Muscle of leg (tissue), 11 donors: Measurements from ENCODE around the gene SLK. TPM values are rescaled to one million over a fixed set of nuclear protein-coding genes. Genes with fewer than 3 reads are reported as not detected.

Experiments
- DNase-seq: peaks from one replicate; pipeline ENCODE4 v3.0.0; 2013
- H3K27ac ChIP-seq: one replicate; pipeline ENCODE4 v1.5.1; 2013; ENCODE audit warnings: mild to moderate bottlenecking, low read length, control low read depth
- H3K27me3 ChIP-seq: one replicate; pipeline ENCODE4 v1.6.1; 2013; ENCODE audit warnings: low read length; ENCODE audit not compliant: control insufficient read depth, insufficient read depth
- H3K36me3 ChIP-seq: one replicate; pipeline ENCODE4 v1.6.1; 2013; ENCODE audit warnings: low read length; ENCODE audit not compliant: control insufficient read depth, insufficient read depth
- H3K4me1 ChIP-seq: one replicate; pipeline ENCODE4 v1.6.1; 2013; ENCODE audit warnings: low read length; ENCODE audit not compliant: control insufficient read depth, insufficient read depth
- H3K4me3 ChIP-seq: one replicate; pipeline ENCODE4 v1.5.1; 2013; ENCODE audit warnings: low read length, control low read depth
- H3K9me3 ChIP-seq: replicated peaks from 2 replicates; pipeline ENCODE4 v1.6.1; 2013; ENCODE audit warnings: low read depth, low read length; ENCODE audit not compliant: control insufficient read depth
- WGBS: methylation state at CpG from one replicate; pipeline ENCODE4 v1.1.5; 2013; ENCODE audit warnings: missing lambda C conversion rate; ENCODE audit not compliant: insufficient coverage; 5-methylcytosine and 5-hydroxymethylcytosine counted together
- polyA plus RNA-seq, 8 donors: library from polyadenylated mRNA; unstranded; fragments of 120-200 nt; gene quantifications; one replicate each; pipeline versions ENCODE4 v1.2.1 to v1.2.3, GENCODE V29; 2013; ENCODE audit warnings: inconsistent platforms in 1 of 8, low replicate concordance in 1 of 8; ENCODE audit not compliant: insufficient read length in 8 of 8, insufficient read depth in 1 of 8
- total RNA-seq: library from RNA; stranded (reverse); fragments of 120-200 nt; gene quantifications from one replicate; pipeline ENCODE4 v1.2.4, GENCODE V29; 2013

SLK gene
- total and polyA plus RNA-seq, 9 donors, result 17.2 to 35.7 (median 26.5) TPM

DNA sequence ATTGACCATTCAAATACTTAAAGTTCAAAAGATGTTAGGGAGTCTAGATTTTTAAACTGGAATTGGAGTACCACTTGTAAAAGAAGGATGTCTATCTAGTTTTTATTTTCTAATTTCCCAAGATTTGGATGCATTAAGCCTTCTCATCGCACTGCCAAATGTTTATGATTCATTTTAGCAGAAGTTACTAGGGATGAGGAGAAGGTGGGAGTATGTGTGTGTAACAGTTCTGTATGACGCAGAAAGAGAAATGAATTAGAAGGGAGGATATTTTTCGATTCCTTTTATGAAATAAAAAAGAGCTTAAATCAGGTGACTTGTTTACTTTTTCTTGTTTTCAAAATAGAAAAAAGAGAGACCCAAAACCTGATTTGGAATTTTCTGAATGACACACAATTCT is 6.8 kb upstream of the SLK start:
- no peak overlapping the region for H3K27ac ChIP-seq
- H3K4me3 ChIP-seq, result no peak overlapping the region
- H3K4me1 ChIP-seq, result no peaks in the 10 kb centered on the region
- no peaks in the 10 kb centered on the region for H3K27me3 ChIP-seq
- H3K9me3 ChIP-seq, result no peaks in the 10 kb centered on the region
- no peaks in the 10 kb centered on the region for H3K36me3 ChIP-seq
- no peak for DNase-seq
- no CpG with 5 or more reads among the region's 3 CpGs for WGBS

DNA sequence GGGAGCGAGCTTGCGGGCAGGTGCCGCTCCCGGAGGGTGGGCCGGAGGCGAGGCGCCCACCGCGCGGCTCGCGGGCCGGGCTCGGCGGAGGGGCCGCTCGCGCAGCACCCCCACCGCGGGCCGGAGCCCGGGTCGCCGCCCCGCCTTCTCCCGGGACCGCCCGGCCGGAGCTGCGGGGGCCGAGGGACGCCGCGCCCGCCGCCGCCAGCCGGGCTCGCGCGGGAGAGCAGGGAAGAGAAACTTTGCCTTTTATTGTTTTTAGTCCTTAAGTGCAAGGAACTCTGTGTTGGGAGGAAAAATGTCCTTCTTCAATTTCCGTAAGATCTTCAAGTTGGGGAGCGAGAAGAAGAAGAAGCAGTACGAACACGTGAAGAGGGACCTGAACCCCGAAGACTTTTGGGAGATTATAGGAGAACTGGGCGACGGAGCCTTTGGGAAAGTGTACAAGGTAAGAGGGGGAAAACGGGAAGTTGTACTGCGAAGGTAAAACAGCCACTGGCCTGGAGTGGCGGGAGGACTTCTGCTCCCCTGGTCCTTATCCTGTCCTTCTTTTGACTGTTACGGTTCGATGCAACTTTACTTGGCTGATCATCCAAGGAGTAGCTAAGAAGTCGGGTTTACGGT is 620 bp downstream of the SLK start:
- H3K4me1 ChIP-seq, result peaks cover 4% of the 10 kb centered on the region

DNA sequence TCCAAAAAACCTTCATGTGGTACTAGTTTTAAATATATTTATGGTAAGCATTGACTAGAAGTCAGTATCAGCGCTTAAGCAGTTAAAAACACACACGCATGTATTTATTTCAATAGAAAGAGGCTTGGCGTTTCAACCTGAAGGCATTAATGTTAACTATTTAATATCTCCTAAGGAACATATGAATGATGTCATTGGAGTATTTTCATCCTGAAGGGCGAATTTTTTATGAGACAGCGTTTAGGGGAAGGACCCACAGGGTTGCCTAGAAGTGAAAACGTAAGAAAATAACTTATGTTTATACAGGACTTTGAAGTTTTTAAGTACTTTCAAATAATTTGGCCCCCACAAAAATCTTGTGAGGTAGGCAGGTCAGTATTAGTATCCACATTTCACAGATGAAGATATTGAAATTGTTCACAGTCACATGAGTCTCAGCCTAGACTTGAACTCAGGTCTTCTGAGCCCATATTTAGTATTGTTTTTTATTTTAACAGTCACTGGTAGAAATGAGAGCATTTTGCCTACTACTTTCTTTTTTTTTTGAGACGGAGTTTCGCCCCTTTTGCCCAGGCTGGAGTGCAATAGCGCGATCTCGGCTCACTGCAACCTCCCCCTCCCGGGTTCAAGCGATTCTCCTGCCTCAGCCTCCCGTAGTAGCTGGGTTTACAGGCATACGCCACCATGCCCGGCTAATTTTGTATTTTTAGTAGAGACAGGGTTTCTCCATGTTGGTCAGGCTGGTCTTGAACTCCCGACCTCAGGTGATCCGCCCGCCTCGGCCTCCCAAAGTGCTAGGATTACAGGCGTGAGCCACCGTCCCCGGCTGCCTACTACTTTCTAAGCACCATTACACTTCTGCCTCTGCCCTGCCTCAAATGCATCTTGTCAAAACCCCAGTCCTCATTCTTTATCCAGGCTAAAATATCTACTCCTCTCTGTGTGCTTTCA is 1.8 kb downstream of the SLK start:
- Histone ChIP-seq H3K4me3 (peak overlapping the region; percentile 87), H3K27me3 (no peaks in the 10 kb centered on the region), H3K4me1 (peaks cover 4% of the 10 kb centered on the region), H3K27ac (no peak overlapping the region), H3K9me3 (no peaks in the 10 kb centered on the region), H3K36me3 (no peaks in the 10 kb centered on the region)
- WGBS, result 74% methylated on average over 7 of the region's 23 CpGs
- peak; percentile 12 for DNase-seq

More for the DNA sequence above, 620 bp downstream of the SLK start:
- H3K36me3 ChIP-seq, result no peaks in the 10 kb centered on the region
- H3K9me3 ChIP-seq, result no peaks in the 10 kb centered on the region
- peak overlapping the region; percentile 83 for H3K27ac ChIP-seq
- no peaks in the 10 kb centered on the region for H3K27me3 ChIP-seq
- DNase-seq, result peak; percentile 61
- H3K4me3 ChIP-seq, result peak overlapping the region; percentile 87
- WGBS, result under 1% methylated on average over 53 of the region's 55 CpGs

DNA sequence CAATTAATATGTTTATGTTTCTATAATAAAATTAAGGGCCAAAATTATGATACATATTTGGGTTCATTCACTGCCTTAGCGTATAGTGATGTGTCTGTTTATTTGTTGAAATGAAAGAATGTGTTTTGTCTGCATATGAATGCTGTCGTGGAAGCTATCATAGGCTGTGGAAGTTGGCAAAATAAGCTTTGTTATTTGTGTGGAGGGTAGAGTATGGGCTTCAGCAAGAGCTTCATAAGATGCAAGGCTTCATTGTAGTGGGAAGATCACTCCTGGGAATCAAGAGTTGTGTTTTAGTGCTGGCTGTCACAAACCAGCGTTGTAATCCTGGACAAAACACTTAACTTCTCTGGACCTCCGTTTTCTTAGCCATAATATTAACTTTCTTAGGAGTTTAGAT is 2.5 kb downstream of the SLK start:
- H3K9me3 ChIP-seq, result no peaks in the 10 kb centered on the region
- no peak overlapping the region for H3K27ac ChIP-seq
- no peaks in the 10 kb centered on the region for H3K36me3 ChIP-seq
- no peak overlapping the region for H3K4me3 ChIP-seq
- DNase-seq, result no peak
- WGBS, result 48% methylated on average over 2 of the region's 4 CpGs
- H3K27me3 ChIP-seq, result no peaks in the 10 kb centered on the region
- H3K4me1 ChIP-seq, result peaks cover 4% of the 10 kb centered on the region

DNA sequence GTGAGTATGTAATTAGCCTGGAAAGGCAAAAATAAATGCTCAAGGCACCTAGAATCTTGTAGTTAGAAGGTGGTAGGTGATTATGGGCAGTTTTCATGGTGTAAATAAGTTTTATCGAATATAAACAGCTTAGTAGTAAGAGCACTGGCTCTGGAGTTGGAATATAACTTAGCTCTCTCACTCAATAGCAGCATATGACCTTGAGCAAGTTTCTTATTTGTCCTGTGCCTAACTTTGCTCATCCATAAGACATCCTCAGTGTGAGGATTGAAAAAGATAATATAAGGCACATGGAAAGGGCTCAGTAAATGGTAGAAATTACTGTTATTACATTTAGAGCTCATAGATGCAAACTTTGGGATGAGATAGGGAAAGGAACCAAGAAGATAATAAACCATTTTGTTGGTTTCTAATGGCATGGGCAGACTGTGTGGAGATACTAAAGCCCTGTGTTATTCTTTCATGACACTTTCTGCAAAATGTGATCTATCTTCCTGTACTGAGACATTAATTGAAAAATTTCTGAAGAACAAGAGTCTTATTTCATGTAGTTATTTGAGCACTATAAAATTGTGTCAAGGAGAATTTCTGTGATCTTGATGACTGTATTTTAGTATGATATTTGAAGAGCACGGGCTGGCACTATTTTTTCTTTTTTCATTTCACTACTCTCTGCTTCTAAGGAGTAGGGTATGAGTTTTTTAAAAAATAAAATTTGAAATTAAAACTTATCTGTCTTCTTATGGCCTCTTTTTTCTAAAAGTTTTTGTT is 3.1 kb downstream of the SLK start:
- peaks cover 4% of the 10 kb centered on the region for H3K4me1 ChIP-seq

DNA sequence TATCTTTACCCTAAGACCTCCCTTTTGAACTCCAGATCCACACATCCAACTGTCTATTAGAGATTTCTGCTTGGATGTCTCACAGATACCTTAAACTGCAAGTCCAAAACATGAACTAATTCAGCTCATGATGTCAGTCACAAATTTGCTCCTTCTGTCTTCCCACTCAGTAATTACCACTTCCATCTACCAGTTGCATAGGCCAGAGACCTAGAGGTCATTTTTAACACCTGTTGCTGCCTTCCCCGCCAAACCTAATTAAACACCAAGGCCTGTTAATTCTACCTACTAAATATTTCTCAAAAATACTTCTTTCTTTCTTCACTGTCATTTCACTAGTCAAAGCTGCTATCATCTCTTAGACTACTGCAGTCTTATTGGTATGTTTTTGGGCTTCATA is 8.2 kb downstream of the SLK start:
- WGBS, result no CpG with 5 or more reads among the region's 1 CpG
- Histone ChIP-seq H3K4me3 (no peak overlapping the region), H3K27ac (no peak overlapping the region), H3K4me1 (no peaks in the 10 kb centered on the region), H3K36me3 (no peaks in the 10 kb centered on the region), H3K9me3 (no peaks in the 10 kb centered on the region), H3K27me3 (no peaks in the 10 kb centered on the region)
- no peak for DNase-seq

More for the DNA sequence above, 3.1 kb downstream of the SLK start:
- no peaks in the 10 kb centered on the region for H3K27me3 ChIP-seq
- no peak for DNase-seq
- H3K36me3 ChIP-seq, result no peaks in the 10 kb centered on the region
- H3K4me3 ChIP-seq, result no peak overlapping the region
- no CpG with 5 or more reads among the region's 2 CpGs for WGBS
- H3K27ac ChIP-seq, result no peak overlapping the region
- H3K9me3 ChIP-seq, result no peaks in the 10 kb centered on the region

DNA sequence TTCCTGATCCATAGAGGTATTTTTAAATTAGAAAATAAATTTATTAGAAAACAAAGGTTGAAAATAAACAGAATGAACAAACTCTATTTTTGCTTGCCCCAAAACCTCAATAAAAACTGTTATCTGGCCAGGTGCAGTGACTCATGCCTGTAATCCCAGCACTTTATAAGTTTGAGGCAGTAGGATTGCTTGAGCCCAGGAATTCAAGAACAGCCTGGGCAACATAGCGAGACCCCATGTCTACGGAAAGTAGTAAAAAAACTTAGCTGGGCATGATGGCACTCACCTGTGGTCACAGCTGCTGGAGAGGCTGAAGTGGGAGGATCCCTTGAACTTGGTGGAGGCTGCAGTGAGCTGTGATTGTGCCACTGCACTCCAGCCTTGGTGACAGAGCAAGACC is 10.3 kb downstream of the SLK start:
- no peak overlapping the region for H3K27ac ChIP-seq
- DNase-seq, result no peak
- H3K4me3 ChIP-seq, result no peak overlapping the region
- no peaks in the 10 kb centered on the region for H3K36me3 ChIP-seq
- WGBS, result 100% methylated on average over 1 of the region's 2 CpGs
- no peaks in the 10 kb centered on the region for H3K9me3 ChIP-seq
- no peaks in the 10 kb centered on the region for H3K4me1 ChIP-seq
- H3K27me3 ChIP-seq, result no peaks in the 10 kb centered on the region

DNA sequence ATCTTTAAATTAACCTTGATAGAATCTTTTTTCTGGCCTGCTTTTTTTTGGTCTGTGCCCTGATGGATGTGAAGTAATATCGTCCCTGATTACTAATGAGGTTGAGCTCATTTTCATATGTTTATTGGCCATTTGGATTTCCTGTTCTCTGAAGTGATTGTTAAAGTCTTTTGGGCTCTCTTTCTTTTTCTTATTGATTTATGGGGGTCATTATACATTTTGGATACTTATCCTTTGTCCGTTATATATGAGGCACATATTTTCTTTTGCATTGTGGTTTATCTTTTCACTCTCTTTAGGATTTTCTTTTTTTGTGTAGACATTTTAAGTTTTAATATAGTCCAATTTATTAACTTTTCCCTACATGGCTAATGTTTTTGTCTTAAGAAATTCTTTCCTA is 12.6 kb downstream of the SLK start:
- Histone ChIP-seq H3K36me3 (no peaks in the 10 kb centered on the region), H3K4me1 (peaks cover 2% of the 10 kb centered on the region), H3K9me3 (no peaks in the 10 kb centered on the region), H3K27me3 (no peaks in the 10 kb centered on the region), H3K4me3 (no peak overlapping the region), H3K27ac (no peak overlapping the region)
- no CpG with 5 or more reads among the region's 2 CpGs for WGBS
- no peak for DNase-seq

DNA sequence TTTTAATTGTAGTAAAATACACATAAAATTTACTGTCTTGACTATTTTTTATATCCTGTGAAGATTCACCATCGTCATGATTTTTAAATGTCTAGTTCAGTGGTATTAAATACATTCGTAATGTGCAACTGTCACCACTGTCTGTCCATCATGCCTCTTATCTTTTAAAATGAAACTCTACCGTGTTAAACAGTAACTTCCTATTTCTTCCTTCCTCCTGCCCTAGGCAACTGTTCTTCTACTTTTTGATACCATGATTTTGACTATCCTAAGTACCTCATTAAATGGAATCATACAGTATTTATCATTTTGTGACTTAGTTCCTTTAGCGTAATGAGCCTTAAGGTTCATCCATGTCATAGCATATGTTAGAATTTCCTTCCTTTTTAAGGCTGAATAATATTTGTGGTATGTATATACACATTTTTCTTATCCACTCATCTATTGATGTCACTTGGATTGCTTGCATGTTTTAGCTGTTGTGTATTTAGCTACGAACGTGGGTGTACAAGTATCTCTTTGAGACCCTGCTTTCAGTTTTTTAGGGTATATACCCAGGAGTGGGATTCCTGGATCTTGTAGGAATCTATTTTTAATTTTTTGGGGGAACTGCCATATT is 13.5 kb downstream of the SLK start:
- H3K4me3 ChIP-seq, result no peak overlapping the region
- no peaks in the 10 kb centered on the region for H3K36me3 ChIP-seq
- WGBS, result 86% methylated on average over 1 of the region's 6 CpGs
- no peak overlapping the region for H3K27ac ChIP-seq
- DNase-seq, result no peak
- peaks cover 2% of the 10 kb centered on the region for H3K4me1 ChIP-seq
- no peaks in the 10 kb centered on the region for H3K27me3 ChIP-seq
- H3K9me3 ChIP-seq, result no peaks in the 10 kb centered on the region
